GM21447 (cell line): Measurements from ENCODE around the gene SLC45A3.

Source experiments
- ATAC-seq: cut with Tn5 transposase; IDR thresholded peaks from one replicate; pipeline ENCODE4 v1.9.1; 2021; ENCODE audit not compliant: unreplicated experiment

Gene SLC45A3

GRCh38 chr1:205700865-205701401 is 20.6 kb upstream of the SLC45A3 start:
- ATAC-seq = no peak

- ATAC-seq = no peak
Measured at GRCh38 chr1:205699416-205699815, 19.1 kb upstream of the SLC45A3 start.

GRCh38 chr1:205698921-205699320 is 18.6 kb upstream of the SLC45A3 start:
- ATAC-seq = no peak

GRCh38 chr1:205693421-205693991 is 13.2 kb upstream of the SLC45A3 start:
- no peak for ATAC-seq

GRCh38 chr1:205692423-205692822 is 12.1 kb upstream of the SLC45A3 start:
- no peak for ATAC-seq

GRCh38 chr1:205690122-205690756 is 9.9 kb upstream of the SLC45A3 start:
- no peak for ATAC-seq

GRCh38 chr1:205689479-205689878 is 9.2 kb upstream of the SLC45A3 start:
- ATAC-seq = no peak

GRCh38 chr1:205688171-205689080 is 8.1 kb upstream of the SLC45A3 start:
- ATAC-seq = no peak

- no peak for ATAC-seq
Measured at GRCh38 chr1:205687242-205687641, 6.9 kb upstream of the SLC45A3 start.

- no peak for ATAC-seq
Measured at GRCh38 chr1:205681364-205681763, 1.1 kb upstream of the SLC45A3 start.

GRCh38 chr1:205678286-205679111 is 1.8 kb downstream of the SLC45A3 start:
- no peak for ATAC-seq

GRCh38 chr1:205677167-205677566 is 3.1 kb downstream of the SLC45A3 start:
- no peak for ATAC-seq

- ATAC-seq = no peak
Measured at GRCh38 chr1:205676597-205676996, 3.7 kb downstream of the SLC45A3 start.

- no peak for ATAC-seq
Measured at GRCh38 chr1:205676002-205676401, 4.3 kb downstream of the SLC45A3 start.

- no peak for ATAC-seq
Measured at GRCh38 chr1:205675247-205675646, 5.1 kb downstream of the SLC45A3 start.

GRCh38 chr1:205672970-205673369 is 7.3 kb downstream of the SLC45A3 start:
- ATAC-seq = no peak

- no peak for ATAC-seq
Measured at GRCh38 chr1:205672395-205672889, 7.9 kb downstream of the SLC45A3 start.

GRCh38 chr1:205670611-205671430 is 9.5 kb downstream of the SLC45A3 start:
- ATAC-seq = no peak

- ATAC-seq = no peak
Measured at GRCh38 chr1:205670150-205670446, 10.2 kb downstream of the SLC45A3 start.
